ENCODE measurements around the gene TFF2. TPM values are rescaled to one million over a fixed set of nuclear protein-coding genes. Genes with fewer than 3 reads are reported as not detected.

TFF2 gene
- total and polyA plus RNA-seq, 7 donors: not detected

- intact Hi-C loops (cut with DNase I): no loop called here
These were observed 42.5 kb downstream of the TFF2 start for GRCh38 chr21:42308161-42308913.

GRCh38 chr21:42307106-42307505 is 43.7 kb downstream of the TFF2 start:
- no peaks in the 10 kb centered on the region for H3K36me3 ChIP-seq (ENCODE audit: insufficient read depth in 1 of 2, low read depth in 1 of 2)
- no peaks in the 10 kb centered on the region for H3K9me3 ChIP-seq
- H3K4me1 ChIP-seq: no peaks in the 10 kb centered on the region
- 68 to 76% (median 70%) methylated on average over 5 of the region's 5 CpGs for WGBS, 3 donors
- no peak for ATAC-seq
- TF ChIP-seq, protein P1, sequence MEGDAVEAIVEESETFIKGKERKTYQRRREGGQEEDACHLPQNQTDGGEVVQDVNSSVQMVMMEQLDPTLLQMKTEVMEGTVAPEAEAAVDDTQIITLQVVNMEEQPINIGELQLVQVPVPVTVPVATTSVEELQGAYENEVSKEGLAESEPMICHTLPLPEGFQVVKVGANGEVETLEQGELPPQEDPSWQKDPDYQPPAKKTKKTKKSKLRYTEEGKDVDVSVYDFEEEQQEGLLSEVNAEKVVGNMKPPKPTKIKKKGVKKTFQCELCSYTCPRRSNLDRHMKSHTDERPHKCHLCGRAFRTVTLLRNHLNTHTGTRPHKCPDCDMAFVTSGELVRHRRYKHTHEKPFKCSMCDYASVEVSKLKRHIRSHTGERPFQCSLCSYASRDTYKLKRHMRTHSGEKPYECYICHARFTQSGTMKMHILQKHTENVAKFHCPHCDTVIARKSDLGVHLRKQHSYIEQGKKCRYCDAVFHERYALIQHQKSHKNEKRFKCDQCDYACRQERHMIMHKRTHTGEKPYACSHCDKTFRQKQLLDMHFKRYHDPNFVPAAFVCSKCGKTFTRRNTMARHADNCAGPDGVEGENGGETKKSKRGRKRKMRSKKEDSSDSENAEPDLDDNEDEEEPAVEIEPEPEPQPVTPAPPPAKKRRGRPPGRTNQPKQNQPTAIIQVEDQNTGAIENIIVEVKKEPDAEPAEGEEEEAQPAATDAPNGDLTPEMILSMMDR (IDR thresholded peaks at IDR 0.05): no peak
- no peak for DNase-seq
- intact Hi-C loops (cut with DNase I): no loop called here
- no peak overlapping the region for H3K4me3 ChIP-seq
- H3K27me3 ChIP-seq (ENCODE audit: insufficient read depth in 3 of 3, low read length in 2 of 3): peaks cover 0 to 31% (median 8%) of the 10 kb centered on the region in 3 donors
- H3K27ac ChIP-seq: no peak overlapping the region

More at GRCh38 chr21:42308161-42308913, 42.5 kb downstream of the TFF2 start:
- Histone ChIP-seq H3K27me3 (ENCODE audit: insufficient read depth in 3 of 3, low read length in 2 of 3) (peaks cover 0 to 39% (median 8%) of the 10 kb centered on the region in 3 donors), H3K36me3 (ENCODE audit: insufficient read depth in 1 of 2, low read depth in 1 of 2) (no peaks in the 10 kb centered on the region), H3K4me3 (no peak overlapping the region), H3K27ac (no peak overlapping the region), H3K4me1 (no peaks in the 10 kb centered on the region), H3K9me3 (no peaks in the 10 kb centered on the region)
- no peak for ATAC-seq
- TF ChIP-seq, protein P1 (IDR thresholded peaks at IDR 0.05): no peak
- WGBS, 3 donors: 70 to 76% (median 71%) methylated on average over 17 of the region's 17 CpGs
- no peak for DNase-seq

- Histone ChIP-seq H3K9me3 (no peaks in the 10 kb centered on the region), H3K27ac (no peak overlapping the region), H3K36me3 (ENCODE audit: insufficient read depth in 1 of 2, low read depth in 1 of 2) (no peaks in the 10 kb centered on the region), H3K4me3 (no peak overlapping the region), H3K4me1 (no peaks in the 10 kb centered on the region), H3K27me3 (ENCODE audit: insufficient read depth in 3 of 3, low read length in 2 of 3) (peaks cover 0 to 31% (median 8%) of the 10 kb centered on the region in 3 donors)
- TF ChIP-seq, protein P1 (IDR thresholded peaks at IDR 0.05): no peak
- ATAC-seq: no peak
- DNase-seq: no peak
- intact Hi-C loops (cut with DNase I): no loop called here
- WGBS, 3 donors: 67 to 73% (median 67%) methylated on average over 17 of the region's 17 CpGs
These were observed 44.3 kb downstream of the TFF2 start for GRCh38 chr21:42306366-42307035.

DNA sequence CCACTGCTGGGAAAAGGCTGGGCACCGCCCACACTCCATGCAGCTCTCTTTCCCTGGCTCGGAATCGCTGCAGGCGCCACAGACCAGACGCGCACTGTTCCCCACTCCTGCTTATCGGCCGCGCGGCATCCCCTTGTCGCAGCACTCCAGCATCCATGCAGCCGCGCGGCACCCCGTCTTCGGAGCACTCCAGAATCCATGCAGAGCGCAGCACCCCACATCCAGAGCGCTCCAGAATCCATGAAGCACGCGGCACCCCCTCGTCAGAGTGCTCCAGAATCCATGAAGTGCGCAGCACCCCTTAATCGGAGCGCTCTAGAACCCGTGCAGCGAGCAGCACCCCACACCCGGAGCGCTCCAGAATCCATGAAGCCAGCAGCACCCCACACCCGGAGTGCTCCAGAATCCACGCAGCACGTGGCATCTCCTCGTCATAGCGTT is 45.1 kb downstream of the TFF2 start:
- TF ChIP-seq, protein P1 (IDR thresholded peaks at IDR 0.05): no peak
- Histone ChIP-seq H3K27ac (no peak overlapping the region), H3K9me3 (no peaks in the 10 kb centered on the region), H3K27me3 (ENCODE audit: insufficient read depth in 3 of 3, low read length in 2 of 3) (peaks cover 0 to 31% (median 8%) of the 10 kb centered on the region in 3 donors), H3K36me3 (ENCODE audit: insufficient read depth in 1 of 2, low read depth in 1 of 2) (no peaks in the 10 kb centered on the region), H3K4me3 (no peak overlapping the region), H3K4me1 (no peaks in the 10 kb centered on the region)
- ATAC-seq (no peak), DNase-seq (no peak)
- intact Hi-C loops (cut with DNase I): no loop called here
- WGBS, 3 donors: 93 to 96% (median 94%) methylated on average over 33 of the region's 33 CpGs

Data from psoas muscle (tissue), 8 donors.